Left cardiac atrium (tissue), 4 donors: ENCODE measurements around the gene GIN1. TPM values are rescaled to one million over a fixed set of nuclear protein-coding genes. Genes with fewer than 3 reads are reported as not detected.
"Not testable (repeated sequence)": the region's sequence is repeated elsewhere in the genome, so short reads cannot be mapped to it uniquely, and the experiment has no call there.

Source experiments
- ATAC-seq, 2 donors: fragments of 200-7000 bp; cut with Tn5 transposase; one replicate each; pipeline ENCODE4 v1.9.1; 2020; ENCODE audit warnings: mild to moderate bottlenecking in 2 of 2, moderate library complexity in 2 of 2
- DNase-seq: peaks from one replicate; pipeline ENCODE4 v3.0.0-alpha.2; 2020
- intact Hi-C, 2 donors: fragments of 100-400 bp; cut with DNase I; formaldehyde crosslinking; loops; one replicate each; pipeline versions ENCODE4 v1.14.1 to v1.15.1; 2022 to 2023
- total RNA-seq, 2 donors: library from RNA; stranded (reverse); fragmentation: NEBNext Ultra II Directional; extraction: Animal tissue kit (Norgen Biotek cat#: 25700); gene quantifications; one replicate each; pipeline ENCODE4 v1.2.1, GENCODE V29; 2021
- donor health status: DM: no; HTN: yes; CAD: no.
- donor health status: DM: no; HTN: yes; CAD: no; lungs with severe emphysema.
- donor health status: DM: yes; HTN: yes; CAD: no.
- donor health status: Dilated cardiomyopathy.

GIN1 gene
- total RNA-seq, 2 donors from 2014 or later: 9.5 to 11.4 TPM

DNA sequence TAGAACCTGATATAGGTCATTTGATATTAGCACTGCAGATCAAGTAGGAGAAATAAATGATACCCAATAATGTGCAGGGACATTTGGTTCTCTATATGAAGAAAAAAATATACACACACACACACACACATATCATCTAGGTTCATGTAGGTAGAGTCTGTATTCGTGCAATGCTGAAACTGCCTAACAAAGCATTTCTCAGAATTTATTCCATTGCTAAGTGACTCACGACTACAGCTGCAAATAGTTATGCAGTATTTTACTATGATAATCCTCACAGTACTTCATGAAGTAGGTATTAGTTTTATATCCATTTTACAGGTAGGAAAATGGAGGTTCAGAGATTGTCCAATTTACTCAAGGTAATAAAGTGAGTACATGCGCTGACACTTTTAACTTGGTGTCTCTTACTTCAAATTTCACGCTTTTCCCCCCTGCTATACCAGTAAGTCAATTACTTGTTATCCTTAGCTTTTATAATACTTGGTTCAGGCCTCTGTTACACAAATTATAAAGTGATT, 2.4 kb downstream of the GIN1 start:
- DNase-seq (no peak), ATAC-seq (no peak)
- intact Hi-C loops: no loop called here

DNA sequence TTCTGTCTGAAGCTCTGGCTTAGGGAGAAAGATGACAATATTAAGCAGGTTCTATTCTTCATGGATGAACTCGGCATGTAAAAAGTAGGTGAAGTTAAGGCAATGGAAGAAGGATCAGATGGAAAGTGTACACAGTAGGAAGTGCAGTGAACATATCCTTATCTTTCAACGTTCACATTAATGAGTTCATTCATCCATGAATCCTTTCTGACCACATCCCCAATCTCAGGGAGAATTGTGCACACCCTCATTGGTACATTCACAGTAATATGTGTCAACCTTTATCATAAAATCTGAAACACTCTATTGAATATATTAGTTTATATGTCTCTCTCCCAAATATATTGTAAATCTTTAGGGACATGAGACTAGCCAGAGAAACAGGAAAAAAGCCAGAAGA, 5.5 kb downstream of the GIN1 start:
- DNase-seq (no peak), ATAC-seq (no peak)
- intact Hi-C loops: no loop called here

DNA sequence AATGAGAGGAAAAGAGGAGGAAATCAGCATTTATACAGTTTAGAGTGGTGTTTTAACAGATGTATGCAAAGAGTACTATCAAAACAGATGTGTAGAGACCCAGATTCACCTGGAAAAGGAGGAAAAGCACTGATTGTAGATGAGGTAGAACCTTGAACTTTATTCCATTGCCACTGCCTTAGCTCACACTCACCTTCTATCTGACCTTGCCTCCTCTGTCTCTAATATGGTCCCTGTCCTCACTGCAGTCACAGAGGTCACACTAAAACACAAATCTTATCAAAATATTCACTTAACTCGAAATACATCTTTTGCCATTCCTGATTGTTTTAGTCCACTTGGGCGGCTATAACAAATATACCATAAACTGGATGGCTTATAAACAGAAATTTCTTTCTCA, 7.0 kb downstream of the GIN1 start:
- intact Hi-C loops: no loop called here
- ATAC-seq: no peak
- DNase-seq: no peak

DNA sequence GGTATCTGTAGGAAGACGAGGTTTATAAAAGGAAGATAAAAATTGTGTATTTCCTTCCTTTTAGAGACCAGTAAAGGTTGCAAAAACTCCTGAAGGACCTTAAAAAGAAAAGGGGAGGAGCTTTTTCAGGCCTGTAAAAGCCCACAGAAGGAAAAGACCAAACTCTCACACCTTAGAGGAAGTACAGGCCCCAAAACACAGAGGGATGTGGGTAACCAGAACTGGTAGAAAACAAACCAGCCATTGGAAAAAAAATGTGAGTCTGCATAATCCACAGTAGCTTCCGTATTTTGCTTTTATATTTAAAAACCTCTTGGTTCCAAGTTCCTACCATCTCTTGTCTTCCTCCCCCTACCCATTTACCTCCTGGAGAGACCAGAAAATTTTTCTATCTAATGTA, 8.5 kb downstream of the GIN1 start:
- peak; percentile 16 to 63 for ATAC-seq
- DNase-seq: no peak
- intact Hi-C loops: no loop called here

DNA sequence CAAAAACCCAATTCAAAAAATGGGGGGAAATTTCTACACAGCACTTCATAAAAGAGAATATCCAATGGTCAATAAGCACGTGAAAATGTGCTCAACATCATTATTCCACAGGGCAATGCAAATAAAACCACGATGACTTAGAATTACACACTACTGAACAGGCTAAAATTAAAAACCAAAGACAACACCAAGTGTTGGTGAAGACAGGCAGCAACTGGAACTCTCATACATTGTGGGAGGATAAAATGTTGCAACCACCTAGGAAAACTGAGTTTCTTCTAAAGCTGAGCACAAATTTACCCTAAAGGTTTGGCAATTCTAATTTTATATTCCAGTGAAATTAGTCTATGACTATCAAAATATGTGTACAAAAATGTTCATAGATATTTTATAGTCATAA, 9.5 kb downstream of the GIN1 start:
- no peak for ATAC-seq
- no peak for DNase-seq
- intact Hi-C loops: no loop called here

DNA sequence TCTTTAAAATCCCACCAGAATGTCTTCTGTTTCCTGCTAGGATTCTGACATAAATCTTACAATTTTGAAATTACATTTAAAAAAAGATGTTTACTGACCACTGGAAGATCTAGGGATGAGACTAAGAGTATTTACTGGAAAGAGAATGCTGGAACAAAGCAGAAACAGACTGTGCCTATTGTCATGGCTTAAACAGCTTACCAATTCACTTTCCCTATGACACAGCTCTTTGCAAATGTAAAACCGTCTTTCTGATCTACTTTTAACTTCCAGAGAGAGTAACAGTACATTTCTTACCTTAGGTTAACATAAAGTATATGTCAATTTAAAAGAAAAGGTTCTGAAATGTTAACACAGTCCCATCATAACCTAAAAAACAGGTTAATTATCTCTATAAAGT, 10.7 kb downstream of the GIN1 start:
- ATAC-seq: no peak
- DNase-seq: no peak
- intact Hi-C loops: no loop called here

DNA sequence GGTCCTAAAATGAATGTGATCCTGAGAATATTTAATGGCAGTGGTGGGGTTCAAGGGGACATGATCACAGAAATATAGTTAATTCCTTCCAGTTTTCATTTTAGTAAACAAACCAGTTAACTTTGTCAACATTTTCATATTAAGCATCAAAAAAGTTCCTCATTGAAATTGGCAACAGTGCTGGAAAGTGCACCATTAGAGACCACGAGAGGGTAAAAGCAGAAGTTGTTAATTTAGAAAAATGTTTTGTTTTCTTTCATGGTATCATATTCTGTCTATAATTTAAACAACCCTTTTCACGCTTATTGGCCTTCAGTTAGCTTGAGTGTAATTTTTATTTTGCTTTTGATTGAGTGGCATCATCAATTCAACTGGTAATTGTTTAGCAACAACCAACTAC, 11.9 kb downstream of the GIN1 start:
- DNase-seq (no peak), ATAC-seq (no peak)
- intact Hi-C loops: no loop called here

DNA sequence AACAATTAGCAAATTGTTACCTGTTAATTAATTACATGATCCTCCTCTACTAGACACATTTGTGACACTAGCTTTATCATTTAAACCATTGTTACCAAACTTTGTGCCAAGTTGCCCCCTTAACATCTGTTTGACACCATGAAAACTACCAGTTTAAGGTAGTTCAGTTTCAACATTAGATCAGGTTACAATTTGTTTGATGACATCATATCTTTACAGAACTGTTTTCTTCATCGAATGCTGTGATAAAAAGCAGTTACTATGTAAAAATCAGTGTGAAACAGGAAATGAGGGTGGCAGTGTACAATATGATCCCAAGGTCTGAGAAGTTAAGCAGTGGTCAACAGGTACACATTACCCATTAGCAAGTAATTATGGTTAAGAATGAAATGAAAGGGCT, 17.7 kb downstream of the GIN1 start:
- no peak for ATAC-seq
- no peak for DNase-seq
- intact Hi-C loops: no loop called here

DNA sequence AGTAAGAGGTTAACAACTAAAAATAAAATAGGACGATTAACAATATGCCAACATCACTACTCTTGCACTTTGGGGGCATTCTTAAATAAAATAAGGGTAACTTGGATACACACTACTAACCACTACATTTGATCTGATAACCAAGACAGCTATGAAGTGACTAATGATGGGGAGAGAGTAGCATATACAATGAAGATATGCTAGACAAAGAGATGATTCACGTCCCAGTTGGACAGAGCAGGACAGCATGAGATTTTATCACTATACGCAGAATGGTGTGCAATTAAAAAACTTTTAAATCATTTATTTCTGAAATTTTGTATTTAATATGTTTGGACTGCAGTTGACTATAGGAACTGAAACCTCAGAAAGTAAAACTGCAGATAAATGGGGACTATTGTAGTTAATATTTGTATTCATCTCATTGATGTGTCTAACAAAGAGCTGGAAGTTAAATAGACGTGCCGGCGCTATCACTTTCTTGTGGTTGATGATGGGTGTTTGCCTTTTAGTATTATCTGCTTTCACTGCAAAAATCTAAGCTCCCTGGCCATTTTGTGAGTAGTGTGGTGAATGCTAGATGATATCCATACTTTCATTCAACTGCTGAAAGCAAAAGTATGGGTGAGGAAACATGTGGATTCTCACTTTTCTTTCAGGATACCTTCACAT, 18.7 kb downstream of the GIN1 start:
- ATAC-seq (no peak), DNase-seq (no peak)
- intact Hi-C loops: no loop called here

DNA sequence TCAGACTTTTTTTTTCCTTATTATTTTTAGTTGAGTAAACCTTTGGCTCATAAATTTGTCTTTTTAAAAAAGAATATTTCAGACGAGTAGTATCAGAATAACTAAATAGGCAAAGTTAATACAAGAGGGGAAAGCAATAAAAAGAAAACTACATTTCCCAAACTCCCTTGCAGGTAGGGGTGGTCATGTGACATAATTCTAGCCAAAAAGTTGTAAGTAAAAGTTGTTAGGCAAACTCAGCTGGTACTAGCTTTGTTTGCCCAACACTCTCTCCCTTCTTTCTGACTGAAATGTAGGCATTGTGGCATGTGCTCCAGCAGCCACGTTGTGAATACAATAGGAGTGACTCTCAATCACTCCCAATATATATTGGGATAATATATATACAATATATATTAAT, 20.9 kb downstream of the GIN1 start:
- DNase-seq (no peak), ATAC-seq (no peak)
- intact Hi-C loops: no loop called here

DNA sequence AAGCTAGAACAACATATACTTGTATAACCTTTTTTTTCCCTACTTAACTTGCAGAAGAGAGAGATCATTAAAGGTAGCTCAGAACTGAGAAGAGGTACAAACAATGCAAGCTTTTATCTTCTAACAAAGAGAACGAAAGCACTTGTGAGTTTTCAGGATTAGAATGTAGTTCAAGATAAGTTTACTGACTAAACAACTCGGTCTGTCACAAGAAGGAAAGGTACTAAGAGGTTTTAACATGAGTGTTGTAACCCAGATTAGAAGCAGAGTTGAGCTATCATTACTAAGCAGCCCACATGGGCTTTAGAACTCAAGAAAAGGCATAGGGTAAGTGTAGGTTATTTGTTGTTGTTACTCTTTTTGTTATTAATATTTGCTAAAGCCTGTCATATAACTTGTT, 25.2 kb downstream of the GIN1 start:
- DNase-seq: no peak
- intact Hi-C loops: no loop called here
- ATAC-seq: peak in 1 of 2 donors; percentile 65

DNA sequence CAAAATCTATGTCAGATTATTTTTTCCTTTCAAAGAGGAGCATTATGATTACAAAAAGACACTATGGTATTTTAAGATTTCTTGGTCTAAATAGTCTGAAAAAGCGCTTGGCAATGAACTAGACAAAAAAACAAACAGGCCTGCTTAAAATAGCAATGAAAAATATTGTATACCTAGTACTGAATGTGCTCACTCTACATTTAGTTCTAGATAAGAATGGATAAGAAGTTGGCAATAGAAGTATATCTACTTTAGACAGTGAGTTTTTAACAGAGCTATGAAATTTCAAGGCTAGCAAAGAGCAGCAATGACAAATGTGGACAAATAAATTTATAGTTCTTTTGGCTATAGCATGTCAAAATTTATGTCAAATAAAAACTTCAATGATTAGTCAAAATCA, 26.2 kb downstream of the GIN1 start:
- DNase-seq (no peak), ATAC-seq (peak in 1 of 2 donors; percentile 55)
- intact Hi-C loops: no loop called here

DNA sequence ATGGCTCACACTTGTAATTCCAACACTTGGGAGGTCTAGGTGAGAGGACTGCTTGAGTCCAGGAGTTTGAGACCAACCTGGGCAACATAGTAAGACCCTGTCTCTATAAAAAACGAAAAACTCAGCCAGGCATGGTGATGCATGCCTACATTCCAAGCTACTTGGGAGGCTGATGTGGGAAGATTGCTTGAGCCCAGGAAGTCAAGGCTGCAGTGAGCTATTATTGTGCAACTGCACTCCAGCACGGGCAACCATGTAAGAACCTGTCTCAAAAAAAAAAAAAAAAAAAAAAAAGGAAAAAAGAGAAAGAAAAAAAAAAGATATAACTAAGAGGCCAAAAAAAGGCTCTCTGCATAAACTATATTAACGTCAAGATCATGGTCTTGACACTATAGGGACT, 27.3 kb downstream of the GIN1 start:
- intact Hi-C loops: no loop called here
- ATAC-seq (no peak), DNase-seq (no peak)

DNA sequence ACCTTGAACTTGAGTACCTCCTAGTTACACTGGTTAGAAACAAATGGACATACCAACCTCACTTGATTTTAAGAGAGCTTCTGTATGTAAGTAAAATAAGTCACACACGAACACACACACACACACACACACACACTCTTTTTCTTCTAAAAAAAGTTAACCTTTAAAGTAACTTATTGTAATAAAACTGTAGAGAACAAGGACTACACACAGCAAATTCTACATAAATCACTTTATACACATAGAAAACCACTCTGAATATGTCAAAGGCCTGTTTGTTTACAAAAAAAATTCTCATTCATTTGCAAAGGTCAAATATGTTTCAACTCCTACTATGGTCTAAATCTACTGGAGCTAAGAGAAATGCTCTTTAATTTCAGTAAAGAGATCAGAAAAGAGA, 29.1 kb downstream of the GIN1 start:
- DNase-seq (no peak), ATAC-seq (no peak)
- intact Hi-C loops: no loop called here

DNA sequence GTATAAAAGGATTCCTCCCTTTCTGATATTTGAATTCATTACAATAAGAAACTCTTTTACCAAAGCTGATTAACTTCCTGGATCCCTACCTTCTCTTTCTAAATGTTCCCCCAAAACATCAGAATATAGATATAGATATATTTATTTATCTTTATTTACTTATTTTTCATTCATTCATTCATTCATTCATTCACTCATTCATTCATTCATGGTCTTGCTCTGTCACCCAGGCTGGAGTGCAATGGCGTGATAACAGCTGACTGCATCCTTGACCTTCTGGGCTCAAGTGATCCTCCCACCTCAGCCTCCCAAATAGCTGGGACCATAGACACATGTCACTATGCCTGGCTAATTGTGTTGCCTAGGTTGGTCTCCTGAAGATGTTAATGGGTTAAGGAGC, 30.7 kb downstream of the GIN1 start:
- intact Hi-C loops: no loop called here
- ATAC-seq (no peak), DNase-seq (no peak)

DNA sequence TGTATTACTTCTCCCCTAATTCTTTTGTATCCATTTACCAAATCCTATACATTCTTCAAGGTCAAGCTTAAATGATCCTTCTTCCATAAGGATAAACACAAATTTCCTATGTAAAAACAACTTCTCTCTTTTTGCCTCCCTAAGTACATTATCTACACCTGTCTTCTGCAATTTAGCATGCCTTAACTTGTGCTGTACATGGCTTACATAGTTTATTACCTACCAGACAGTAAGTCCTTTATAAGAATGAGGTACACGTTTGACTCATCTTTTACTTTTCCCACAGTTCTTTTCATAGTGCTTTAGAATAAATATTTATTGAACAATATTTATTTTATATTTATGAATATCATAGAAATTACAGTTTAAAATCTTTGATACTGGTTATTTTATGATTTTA, 33.4 kb downstream of the GIN1 start:
- intact Hi-C loops: no loop called here
- DNase-seq (no peak), ATAC-seq (no peak)

DNA sequence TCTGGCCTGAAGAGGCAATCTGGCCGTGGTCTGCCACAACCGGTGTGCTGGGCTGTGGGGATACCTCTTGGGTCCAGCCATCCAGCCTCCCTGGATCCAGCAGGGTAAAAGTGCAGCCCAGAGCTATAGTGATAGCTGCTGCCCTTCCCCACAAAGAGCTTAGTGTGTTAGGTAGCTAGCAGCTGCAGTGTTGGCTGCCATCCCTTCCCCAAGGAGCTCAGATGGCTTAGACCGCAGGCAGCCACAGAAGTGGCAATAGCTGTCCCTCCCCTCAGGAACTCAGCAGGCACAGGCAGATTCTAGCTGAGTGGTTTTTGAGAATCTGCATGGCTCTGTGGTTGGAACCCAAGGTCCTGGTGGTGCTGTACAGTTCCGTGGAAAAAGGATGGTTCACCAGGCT, 40.1 kb downstream of the GIN1 start:
- no peak for DNase-seq
- no peak for ATAC-seq
- intact Hi-C loops: no loop called here

DNA sequence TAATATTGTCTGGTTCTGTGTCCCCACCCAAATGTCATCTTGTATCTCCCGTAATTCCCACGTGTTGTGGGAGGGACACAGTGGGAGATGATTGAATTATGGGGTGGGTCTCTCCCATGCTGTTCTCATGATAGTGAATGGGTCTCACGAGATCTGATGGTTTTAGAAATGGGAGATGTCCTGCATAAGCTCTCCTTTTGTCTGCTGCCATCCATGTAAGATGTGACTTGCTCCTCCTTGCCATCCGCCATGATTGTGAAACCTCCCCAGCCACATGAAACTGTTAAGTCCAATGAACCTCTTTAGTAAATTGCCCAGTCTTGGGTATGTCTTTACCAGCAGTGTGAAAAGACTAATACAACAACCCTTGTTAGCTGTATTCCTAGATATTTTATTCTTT, 44.5 kb downstream of the GIN1 start:
- DNase-seq (no peak), ATAC-seq (no peak)
- intact Hi-C loops: no loop called here

DNA sequence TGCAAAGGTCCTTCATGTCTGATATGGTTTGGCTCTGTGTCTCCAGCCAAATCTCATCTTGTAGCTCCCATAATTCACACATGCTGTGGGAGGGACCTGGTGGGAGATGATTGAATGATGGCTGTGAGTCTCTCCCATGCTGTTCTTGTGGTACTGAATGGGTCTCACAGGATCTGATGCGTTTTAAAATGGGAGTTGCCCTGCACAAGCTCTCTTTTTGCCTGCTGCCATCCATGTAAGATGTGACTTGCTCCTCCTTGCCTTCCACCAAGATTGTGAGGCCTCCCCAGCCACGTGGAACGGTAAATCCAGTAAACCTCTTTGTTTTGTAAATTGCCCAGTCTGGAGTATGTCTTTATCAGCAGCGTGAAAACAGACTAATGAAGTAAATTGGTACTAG, 46.4 kb downstream of the GIN1 start:
- intact Hi-C loops, ATAC-seq, DNase-seq: not testable (repeated sequence)

DNA sequence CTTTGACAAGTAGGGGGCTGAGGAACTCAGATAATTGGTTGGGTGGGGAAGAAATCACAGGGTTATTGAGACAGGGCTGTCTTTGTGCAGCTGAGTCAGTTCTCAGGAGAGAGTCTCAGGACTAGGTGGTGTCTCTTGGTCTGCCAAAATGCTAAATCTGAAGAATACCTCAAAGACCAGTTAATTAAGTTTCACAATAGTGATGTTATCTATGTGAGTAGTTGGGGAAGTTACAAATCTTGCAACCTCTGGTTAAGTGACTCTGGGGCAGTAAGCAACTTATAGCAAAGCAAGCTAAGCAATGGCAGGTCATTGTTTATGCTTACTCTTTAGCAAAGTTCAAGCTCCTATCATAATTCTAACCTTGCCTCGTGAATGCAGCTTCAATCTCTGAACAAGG, 53.6 kb downstream of the GIN1 start:
- no peak for DNase-seq
- ATAC-seq: no peak
- intact Hi-C loops: no loop called here

DNA sequence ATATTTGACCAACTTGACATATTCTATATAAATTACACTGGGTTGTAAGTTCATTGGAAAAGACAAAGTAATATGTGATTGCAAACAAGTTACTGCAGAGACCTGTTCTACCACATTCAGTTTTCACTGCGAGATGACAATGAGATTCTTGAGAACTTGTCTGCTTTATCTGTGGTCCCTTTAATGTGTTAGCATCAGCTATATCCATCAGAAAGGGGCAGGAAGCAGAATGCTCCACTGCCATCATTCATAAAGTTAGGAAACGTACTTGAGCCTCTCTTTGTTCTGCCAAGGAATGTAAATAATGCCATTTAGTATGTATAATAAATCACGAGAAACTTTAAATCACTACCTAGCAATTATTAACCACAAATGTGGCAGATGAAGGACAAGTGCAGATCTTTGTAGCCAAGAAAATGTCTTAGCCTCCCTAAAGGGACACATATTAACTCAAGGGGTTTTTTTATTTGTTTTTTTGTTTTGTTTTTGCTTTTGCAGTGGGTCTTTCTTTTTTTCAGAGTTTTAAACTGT, 59.4 kb downstream of the GIN1 start:
- intact Hi-C loops: no loop called here
- ATAC-seq: no peak
- DNase-seq: no peak

DNA sequence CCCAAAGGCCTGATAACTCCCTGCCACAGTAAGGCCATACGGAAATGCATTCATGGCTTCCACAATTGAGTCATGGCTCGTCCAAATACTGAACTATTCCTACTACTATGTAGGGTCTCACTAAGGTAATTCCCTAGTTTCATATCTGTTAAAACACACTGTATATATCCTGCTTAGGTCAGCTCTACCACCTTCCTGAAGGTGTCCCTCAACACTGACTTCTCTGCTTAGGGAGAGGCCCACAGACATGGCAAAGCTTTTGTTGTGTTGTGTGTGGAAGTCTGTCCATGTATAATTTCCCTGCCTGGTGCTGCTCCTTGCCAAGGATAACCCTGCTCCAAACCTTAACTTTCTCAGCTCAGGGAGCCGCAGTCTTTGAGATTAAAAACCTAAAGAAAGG, 60.4 kb downstream of the GIN1 start:
- ATAC-seq (no peak), DNase-seq (no peak)
- intact Hi-C loops: no loop called here
